HCT116 (cell line): ENCODE results near the gene RAN. TPM values are rescaled to one million over a fixed set of nuclear protein-coding genes. Genes with fewer than 3 reads are reported as not detected.

Experiments used
- ATAC-seq: fragments of 200-7000 bp; cut with Tn5 transposase; 2 replicates; pipeline ENCODE4 v1.9.1; 2020; ENCODE audit warnings: mild to moderate bottlenecking, moderate library complexity
- BruUV-seq: library from RNA; stranded (reverse); fragments of 400-500 nt; replicated peaks from 2 replicates; lab custom pipeline; 2021; lab: Mats Ljungman, UMichigan
- CTCF ChIA-PET: fragments of 300-600 bp; sonication (Branson Sonifier 250); formaldehyde crosslinking; loops from one replicate; lab custom pipeline; 2021; ENCODE audit warnings: antibody characterized with exemption; lab: Charles Lee
- POLR2A ChIA-PET: fragments of 300-600, 350-600 bp; sonication (Branson Sonifier 250); formaldehyde crosslinking; loops from one replicate; lab custom pipeline; 2021; ENCODE audit warnings: antibody characterized with exemption; lab: Charles Lee
- RAD21 ChIA-PET, 2 experiments: fragments of 300-600 bp; sonication (Branson Sonifier 250); formaldehyde crosslinking; loops; one replicate each; lab custom pipeline; 2023; ENCODE audit warnings: low total read pairs in 2 of 2; ENCODE audit not compliant: uncharacterized antibody in 2 of 2, unreplicated experiment in 2 of 2, low non-redundant PET in 1 of 2; lab: Charles Lee
- DNase-seq: peaks from one replicate; pipeline ENCODE4 v3.0.0-alpha.2; 2010; ENCODE audit warnings: low read depth, low spot score
- H2AFZ ChIP-seq: fragments of 200-600 bp; shearing (Covaris generic), sonication (generic); 2 replicates; pipeline ENCODE4 v1.6.1; 2017; ENCODE audit warnings: low read depth, mixed run types, mixed read lengths, antibody characterized with exemption, low read length; ENCODE audit not compliant: poor library complexity, severe bottlenecking
- H3K27ac ChIP-seq: 2 replicates; pipeline ENCODE4 v1.5.1; 2012; ENCODE audit warnings: low read depth, low read length
- H3K27me3 ChIP-seq: fragments of 200-600 bp; sonication (generic); 2 replicates; pipeline ENCODE4 v1.6.1; 2016; ENCODE audit warnings: mixed run types, low read length, mixed read lengths; ENCODE audit not compliant: insufficient read depth
- H3K36me3 ChIP-seq, 2 experiments: fragments of 200-500 bp in 1 of 2; fragments of 200-600 bp in 1 of 2; sonication (Bioruptor generic) in 1 of 2; sonication (generic) in 1 of 2; 2 replicates each; pipeline versions ENCODE4 v1.5.1 to v1.6.1; 2014 to 2016; ENCODE audit warnings: low read length in 2 of 2, inconsistent platforms in 1 of 2, mixed read lengths in 1 of 2, mixed run types in 1 of 2; ENCODE audit not compliant: insufficient read depth in 2 of 2, control insufficient read depth in 1 of 2
- H3K4me1 ChIP-seq, 2 experiments: fragments of 200-600 bp in 1 of 2; sonication (generic) in 1 of 2; 2 replicates each; pipeline versions ENCODE4 v1.5.1 to v1.6.1; 2012 to 2017; ENCODE audit warnings: low read length in 2 of 2, inconsistent platforms in 1 of 2, mild to moderate bottlenecking in 1 of 2, mixed read lengths in 1 of 2, mixed run types in 1 of 2, moderate library complexity in 1 of 2; ENCODE audit not compliant: insufficient read depth in 2 of 2, control insufficient read depth in 1 of 2
- H3K4me2 ChIP-seq: fragments of 200-600 bp; sonication (generic); 2 replicates; pipeline ENCODE4 v1.6.1; 2017; ENCODE audit warnings: mixed run types, low read length, mixed read lengths
- H3K4me3 ChIP-seq, 2 experiments: fragments of 200-600 bp in 1 of 2; sonication (generic) in 1 of 2; replicated peaks in 1 of 2; 2 replicates each; pipeline ENCODE4 v1.5.1; 2011 to 2016; ENCODE audit warnings: low read length in 2 of 2, control low read depth in 1 of 2, low read depth in 1 of 2, mild to moderate bottlenecking in 1 of 2, mixed read lengths in 1 of 2, mixed run types in 1 of 2
- H3K79me2 ChIP-seq: fragments of 200-600 bp; sonication (generic); 2 replicates; pipeline ENCODE4 v1.6.1; 2017; ENCODE audit warnings: mild to moderate bottlenecking, mixed run types, low read length, moderate library complexity, mixed read lengths; ENCODE audit not compliant: insufficient read depth
- H3K9ac ChIP-seq: fragments of 200-600 bp; sonication (generic); 2 replicates; pipeline ENCODE4 v1.6.1; 2016; ENCODE audit warnings: low read length, mixed read lengths
- H3K9me2 ChIP-seq: fragments of 200-600 bp; sonication (generic), shearing (Covaris generic); 2 replicates; pipeline ENCODE4 v1.6.1; 2017; ENCODE audit warnings: mixed run types, mild to moderate bottlenecking, moderate library complexity; ENCODE audit not compliant: insufficient read depth
- H3K9me3 ChIP-seq, 2 experiments: fragments of 200-500 bp in 1 of 2; fragments of 200-600 bp in 1 of 2; sonication (Bioruptor generic) in 1 of 2; sonication (generic) in 1 of 2; 2 replicates each; pipeline ENCODE4 v1.6.1; 2014 to 2017; ENCODE audit warnings: low read length in 2 of 2, mixed read lengths in 2 of 2, inconsistent platforms in 1 of 2, low read depth in 1 of 2, mild to moderate bottlenecking in 1 of 2, mixed run types in 1 of 2, moderate library complexity in 1 of 2; ENCODE audit not compliant: control insufficient read depth in 1 of 2, insufficient read depth in 1 of 2
- H4K20me1 ChIP-seq: fragments of 200-600 bp; sonication (generic), shearing (Covaris generic); 2 replicates; pipeline ENCODE4 v1.6.1; 2017; ENCODE audit warnings: mixed run types, mild to moderate bottlenecking, moderate library complexity; ENCODE audit not compliant: insufficient read depth
- CBX3 ChIP-seq: IDR thresholded peaks from 2 replicates; pipeline ENCODE4 v1.6.1; 2012; ENCODE audit warnings: low read depth
- CEBPB ChIP-seq: IDR thresholded peaks from 2 replicates; pipeline ENCODE4 v1.6.1; 2012; ENCODE audit warnings: low read depth
- EGR1 ChIP-seq: IDR thresholded peaks from 2 replicates; pipeline ENCODE4 v1.6.1; 2012; ENCODE audit warnings: low read depth
- EZH2 ChIP-seq: fragments of 200-600 bp; sonication (generic); IDR thresholded peaks from 2 replicates; pipeline ENCODE4 v1.6.1; 2017; ENCODE audit warnings: antibody characterized with exemption, mixed run types
- FOSL1 ChIP-seq: IDR thresholded peaks from 2 replicates; pipeline ENCODE4 v1.6.1; 2012; ENCODE audit warnings: low read depth
- JUND ChIP-seq: IDR thresholded peaks from 2 replicates; pipeline ENCODE4 v1.6.1; 2012
- POLR2A ChIP-seq: IDR thresholded peaks from 2 replicates; pipeline ENCODE4 v1.7.0; 2011; ENCODE audit warnings: borderline replicate concordance; ENCODE audit not compliant: insufficient read depth, insufficient read length; ENCODE audit errors: extremely low read depth
- POLR2AphosphoS5 ChIP-seq: IDR thresholded peaks from 2 replicates; pipeline ENCODE4 v1.6.1; 2011; ENCODE audit warnings: mild to moderate bottlenecking, low read depth, low read length, moderate library complexity
- RAD21 ChIP-seq: IDR thresholded peaks from 2 replicates; pipeline ENCODE4 v1.6.1; 2012; ENCODE audit warnings: low read depth, mild to moderate bottlenecking
- SRF ChIP-seq: IDR thresholded peaks from 2 replicates; pipeline ENCODE4 v1.6.1; 2012; ENCODE audit warnings: low read depth
- TCF7L2 ChIP-seq: IDR thresholded peaks from 2 replicates; pipeline ENCODE4 v1.7.0; 2011; ENCODE audit warnings: borderline replicate concordance, inconsistent platforms; ENCODE audit not compliant: insufficient read depth, insufficient read length; ENCODE audit errors: extremely low read depth
- YY1 ChIP-seq: IDR thresholded peaks from 2 replicates; pipeline ENCODE4 v1.6.1; 2011; ENCODE audit warnings: low read length, low read depth, moderate library complexity, mild to moderate bottlenecking; ENCODE audit not compliant: insufficient replicate concordance; ENCODE audit errors: extremely low read depth
- ZFX ChIP-seq: fragments of 450-650 bp; IDR thresholded peaks from 2 replicates; pipeline ENCODE4 v1.6.1; 2017
- ZNF274 ChIP-seq: fragments of 200-500 bp; sonication (Bioruptor generic); IDR thresholded peaks from 2 replicates; pipeline ENCODE4 v1.6.1; 2014; ENCODE audit warnings: mild to moderate bottlenecking, low read depth, low read length, inconsistent platforms
- intact Hi-C: fragments of 100-400 bp; cut with micrococcal nuclease; formaldehyde crosslinking; loops from 2 replicates; pipeline ENCODE4 v1.10.0; 2022
- total RNA-seq: library from RNA; stranded (reverse); gene quantifications from one replicate; pipeline ENCODE4 v1.2.1, GENCODE V29; 2021; ENCODE audit not compliant: unreplicated experiment
- TF ChIP-seq, protein P1 (sequence below), 3 experiments: fragments of 200-600 bp in 1 of 3; sonication (generic) in 1 of 3; IDR thresholded peaks in 2 of 3; conservative IDR thresholded peaks in 1 of 3; 2 replicates each; pipeline ENCODE4 v1.5.1; 2012 to 2017; ENCODE audit warnings: low read depth in 2 of 3, low read length in 2 of 3, antibody characterized with exemption in 1 of 3, borderline replicate concordance in 1 of 3, control low read depth in 1 of 3, mild to moderate bottlenecking in 1 of 3, mixed read lengths in 1 of 3, mixed run types in 1 of 3, moderate library complexity in 1 of 3; ENCODE audit not compliant: insufficient read depth in 1 of 3
- TF ChIP-seq, protein P2 (sequence below): IDR thresholded peaks from 2 replicates; pipeline ENCODE4 v1.6.1; 2012
- TF ChIP-seq, protein P3 (sequence below): IDR thresholded peaks from 2 replicates; pipeline ENCODE4 v1.6.1; 2011; ENCODE audit warnings: mild to moderate bottlenecking, low read length, moderate library complexity; ENCODE audit not compliant: insufficient replicate concordance; ENCODE audit errors: extremely low read depth

RAN gene
- total RNA-seq, 1 experiment from 2014 or later, result 1,420 TPM

DNA sequence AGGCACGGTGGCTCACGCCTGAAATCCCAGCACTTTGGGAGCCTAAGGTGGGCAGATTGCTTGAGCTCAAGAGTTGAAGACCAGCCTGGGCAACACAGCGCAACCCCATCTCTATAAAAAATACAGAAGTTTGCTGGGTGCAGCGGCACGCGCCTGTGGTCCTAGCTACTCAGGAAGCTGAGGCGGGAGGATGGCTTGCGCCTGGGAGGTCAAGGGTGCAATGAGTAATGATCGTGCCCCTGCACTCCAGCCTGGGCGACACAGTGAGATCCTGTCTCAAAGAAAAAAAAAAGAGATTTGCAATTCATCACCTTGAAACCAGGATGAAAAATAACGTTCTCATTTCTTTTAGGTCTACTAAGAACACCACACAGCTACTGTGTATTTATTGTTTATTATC, 36.9 kb upstream of the RAN start (continued):
- TF ChIP-seq, protein P1, sequence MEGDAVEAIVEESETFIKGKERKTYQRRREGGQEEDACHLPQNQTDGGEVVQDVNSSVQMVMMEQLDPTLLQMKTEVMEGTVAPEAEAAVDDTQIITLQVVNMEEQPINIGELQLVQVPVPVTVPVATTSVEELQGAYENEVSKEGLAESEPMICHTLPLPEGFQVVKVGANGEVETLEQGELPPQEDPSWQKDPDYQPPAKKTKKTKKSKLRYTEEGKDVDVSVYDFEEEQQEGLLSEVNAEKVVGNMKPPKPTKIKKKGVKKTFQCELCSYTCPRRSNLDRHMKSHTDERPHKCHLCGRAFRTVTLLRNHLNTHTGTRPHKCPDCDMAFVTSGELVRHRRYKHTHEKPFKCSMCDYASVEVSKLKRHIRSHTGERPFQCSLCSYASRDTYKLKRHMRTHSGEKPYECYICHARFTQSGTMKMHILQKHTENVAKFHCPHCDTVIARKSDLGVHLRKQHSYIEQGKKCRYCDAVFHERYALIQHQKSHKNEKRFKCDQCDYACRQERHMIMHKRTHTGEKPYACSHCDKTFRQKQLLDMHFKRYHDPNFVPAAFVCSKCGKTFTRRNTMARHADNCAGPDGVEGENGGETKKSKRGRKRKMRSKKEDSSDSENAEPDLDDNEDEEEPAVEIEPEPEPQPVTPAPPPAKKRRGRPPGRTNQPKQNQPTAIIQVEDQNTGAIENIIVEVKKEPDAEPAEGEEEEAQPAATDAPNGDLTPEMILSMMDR (IDR thresholded peaks at IDR 0.05 in 2 of 3, conservative IDR thresholded peaks at IDR 0.05 in 1 of 3; ENCODE audit: borderline replicate concordance in 1 of 3, insufficient read depth in 1 of 3, low read depth in 2 of 3, low read length in 2 of 3), result no peak
- TF ChIP-seq EZH2 (no peak), YY1 (no peak)

DNA sequence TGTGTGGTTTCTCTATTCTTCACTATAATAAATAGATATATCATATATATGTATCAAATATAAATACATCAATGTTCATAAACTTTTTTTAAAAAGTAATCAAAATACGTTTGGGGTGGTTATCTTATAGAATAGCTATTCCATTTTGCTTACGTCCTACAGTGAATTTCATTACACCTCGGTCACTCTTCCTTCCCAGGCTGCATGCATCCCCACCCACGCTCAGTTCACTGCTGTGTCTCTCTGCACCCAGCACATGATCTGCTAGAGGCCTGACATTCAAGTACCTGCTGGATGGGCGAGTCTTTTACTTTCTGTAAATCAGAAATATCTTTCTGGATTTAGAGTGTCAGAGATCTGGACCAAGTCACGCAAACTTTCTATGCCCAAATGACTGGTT, 36.4 kb upstream of the RAN start:
- no peak for TF ChIP-seq JUND
- no peak for TF ChIP-seq EGR1
- TF ChIP-seq FOSL1, result no peak
- TF ChIP-seq, protein P1 (IDR thresholded peaks at IDR 0.05 in 2 of 3, conservative IDR thresholded peaks at IDR 0.05 in 1 of 3; ENCODE audit: borderline replicate concordance in 1 of 3, insufficient read depth in 1 of 3, low read depth in 2 of 3, low read length in 2 of 3), result no peak
- TF ChIP-seq, protein P2, sequence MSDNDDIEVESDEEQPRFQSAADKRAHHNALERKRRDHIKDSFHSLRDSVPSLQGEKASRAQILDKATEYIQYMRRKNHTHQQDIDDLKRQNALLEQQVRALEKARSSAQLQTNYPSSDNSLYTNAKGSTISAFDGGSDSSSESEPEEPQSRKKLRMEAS, result no peak
- TF ChIP-seq ZFX, result no peak
- no peak for TF ChIP-seq EZH2
- TF ChIP-seq CBX3, result no peak
- no peak for TF ChIP-seq CEBPB
- no peak for TF ChIP-seq ZNF274
- TF ChIP-seq POLR2A, result no peak
- TF ChIP-seq TCF7L2, result no peak
- TF ChIP-seq RAD21, result no peak
- no peak for TF ChIP-seq SRF
- TF ChIP-seq, protein P3, sequence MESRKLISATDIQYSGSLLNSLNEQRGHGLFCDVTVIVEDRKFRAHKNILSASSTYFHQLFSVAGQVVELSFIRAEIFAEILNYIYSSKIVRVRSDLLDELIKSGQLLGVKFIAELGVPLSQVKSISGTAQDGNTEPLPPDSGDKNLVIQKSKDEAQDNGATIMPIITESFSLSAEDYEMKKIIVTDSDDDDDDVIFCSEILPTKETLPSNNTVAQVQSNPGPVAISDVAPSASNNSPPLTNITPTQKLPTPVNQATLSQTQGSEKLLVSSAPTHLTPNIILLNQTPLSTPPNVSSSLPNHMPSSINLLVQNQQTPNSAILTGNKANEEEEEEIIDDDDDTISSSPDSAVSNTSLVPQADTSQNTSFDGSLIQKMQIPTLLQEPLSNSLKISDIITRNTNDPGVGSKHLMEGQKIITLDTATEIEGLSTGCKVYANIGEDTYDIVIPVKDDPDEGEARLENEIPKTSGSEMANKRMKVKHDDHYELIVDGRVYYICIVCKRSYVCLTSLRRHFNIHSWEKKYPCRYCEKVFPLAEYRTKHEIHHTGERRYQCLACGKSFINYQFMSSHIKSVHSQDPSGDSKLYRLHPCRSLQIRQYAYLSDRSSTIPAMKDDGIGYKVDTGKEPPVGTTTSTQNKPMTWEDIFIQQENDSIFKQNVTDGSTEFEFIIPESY, result no peak
- TF ChIP-seq POLR2AphosphoS5, result no peak
- RAD21 ChIA-PET, result no interaction called here
- 0 out of 4 replicates have a peak, but pooled peaks cover 0 to 3% of the 10 kb centered on the region in 2 experiments for H3K36me3 ChIP-seq
- H2AFZ ChIP-seq, result no peak overlapping the region
- H3K27me3 ChIP-seq, result no peaks in the 10 kb centered on the region
- peaks cover 12 to 20% of the 10 kb centered on the region in 2 experiments; a peak in 3 of 4 replicates for H3K4me1 ChIP-seq
- no peaks in the 10 kb centered on the region for H3K9me3 ChIP-seq
- CTCF ChIA-PET, result interaction anchor here (1.4 kb wide), 1 partner anchor 9 kb away, joined by 5 read pairs; no protein-coding TSS in a partner anchor
- DNase-seq (no peak), ATAC-seq (no peak)
- no TSS peak for BruUV-seq
- no peaks in the 10 kb centered on the region for H4K20me1 ChIP-seq
- no peak overlapping the region for H3K4me3 ChIP-seq
- intact Hi-C loops, result no loop called here
- no peaks in the 10 kb centered on the region for H3K9me2 ChIP-seq
- H3K27ac ChIP-seq, result no peak overlapping the region
- no peak overlapping the region for H3K9ac ChIP-seq
- POLR2A ChIA-PET, result no interaction called here
- H3K79me2 ChIP-seq, result peaks cover 24% of the 10 kb centered on the region
- H3K4me2 ChIP-seq, result no peak overlapping the region
